ENCODE results near the gene MDH2. TPM values are rescaled to one million over a fixed set of nuclear protein-coding genes. Genes with fewer than 3 reads are reported as not detected.
"Not testable (repeated sequence)": the region's sequence is repeated elsewhere in the genome, so short reads cannot be mapped to it uniquely, and the experiment has no call there.

Gene MDH2
- total RNA-seq, 2 experiments from 2014 or later = 259 to 271 TPM

DNA sequence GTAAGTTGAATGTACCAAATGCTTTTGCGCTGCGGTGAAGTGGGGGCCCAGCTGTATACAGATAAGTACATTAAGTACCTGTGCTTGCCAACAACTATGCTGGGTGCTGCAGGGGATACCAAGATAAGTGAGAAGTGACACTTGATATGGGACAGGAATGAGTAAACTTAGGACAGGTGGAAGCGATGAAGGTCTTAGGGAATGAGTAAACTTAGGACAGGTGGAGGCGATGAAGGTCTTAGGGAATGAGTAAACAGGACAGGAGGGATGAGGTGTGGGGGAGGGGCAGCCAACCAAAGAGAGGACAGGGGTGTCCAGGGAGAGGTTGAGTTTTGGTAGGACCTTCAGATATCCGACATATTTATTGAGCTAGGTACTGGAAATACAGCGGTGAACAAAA is 1.4 kb downstream of the MDH2 start:
- intact Hi-C loops (cut with micrococcal nuclease) = loop anchor here (2.0 to 5.0 kb wide), 4 partner anchors 82 to 270 kb away; partner anchors contain the start of gene POR

DNA sequence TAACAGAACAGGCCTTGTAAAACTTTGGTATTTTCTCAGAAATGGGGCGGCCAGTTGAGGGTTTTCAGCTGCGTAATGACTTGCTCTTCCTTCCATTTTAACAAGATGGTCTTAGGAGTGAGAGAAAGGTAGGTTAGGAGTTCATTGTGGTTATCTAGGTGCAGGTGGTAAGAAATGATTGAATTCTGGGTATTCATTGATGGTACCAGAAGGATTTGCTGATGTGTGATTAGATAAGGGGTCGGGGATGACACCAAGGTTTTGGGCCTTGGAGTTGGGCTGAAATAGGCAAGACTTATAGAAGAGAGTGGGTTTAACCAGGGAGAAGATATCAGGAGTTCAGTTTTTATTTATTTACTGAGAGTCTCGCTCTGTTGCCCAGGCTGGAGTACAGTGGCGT is 2.6 kb downstream of the MDH2 start:
- Mint-ChIP-seq H3K9me3 (no peaks in the 10 kb centered on the region), H3K4me1 (ENCODE audit: low read depth) (peaks cover 35% of the 10 kb centered on the region), H3K27ac (peak overlapping the region; percentile 40), H3K4me3 (no peak overlapping the region), H3K36me3 (peaks cover 29% of the 10 kb centered on the region), H3K27me3 (no peaks in the 10 kb centered on the region)
- CTCF ChIA-PET = interaction anchor here (1.2 kb wide), 1 partner anchor 30 kb away, joined by 3 read pairs; no protein-coding TSS in a partner anchor
- POLR2A ChIA-PET = no interaction called here
- intact Hi-C loops (cut with micrococcal nuclease) = no loop called here
- DNase-seq = no peak

More for the DNA sequence above, 1.4 kb downstream of the MDH2 start:
- ChIA-PET CTCF (interaction anchor here (1.3 kb wide), 2 partner anchors 25 to 213 kb away, joined by 3 to 4 read pairs; no protein-coding TSS in a partner anchor), POLR2A (interaction anchor here (0.9 kb wide), 1 partner anchor 117 kb away, joined by 3 read pairs; no protein-coding TSS in a partner anchor)
- H3K9me3 Mint-ChIP-seq = no peaks in the 10 kb centered on the region
- no peaks in the 10 kb centered on the region for H3K27me3 Mint-ChIP-seq
- no peak for DNase-seq
- H3K36me3 Mint-ChIP-seq = peaks cover 29% of the 10 kb centered on the region
- H3K27ac Mint-ChIP-seq = peak overlapping the region; percentile 90
- peaks cover 43% of the 10 kb centered on the region for H3K4me1 Mint-ChIP-seq (ENCODE audit: low read depth)
- peak overlapping the region; percentile 92 for H3K4me3 Mint-ChIP-seq

DNA sequence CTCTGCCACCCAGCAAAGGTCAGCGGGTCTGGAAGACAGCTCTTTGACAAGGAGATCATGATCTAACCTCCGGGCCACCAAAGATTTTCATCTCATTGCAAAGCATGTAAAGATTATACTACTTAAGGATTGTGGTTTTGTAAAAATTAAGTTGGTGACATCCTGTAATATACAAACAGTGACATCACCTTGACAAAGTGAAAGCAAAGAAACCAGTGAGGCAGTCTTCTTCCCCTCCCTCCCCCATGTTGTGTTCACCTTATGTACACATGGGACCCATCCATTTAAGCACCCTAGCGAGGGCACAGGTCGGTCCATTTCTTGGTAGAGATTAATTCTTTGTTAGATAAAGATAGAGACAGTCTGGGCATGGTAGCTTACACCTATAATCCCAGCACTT is 3.9 kb downstream of the MDH2 start:
- no peak for DNase-seq
- intact Hi-C loops (cut with micrococcal nuclease) = no loop called here
- no peaks in the 10 kb centered on the region for H3K27me3 Mint-ChIP-seq
- peaks cover 30% of the 10 kb centered on the region for H3K36me3 Mint-ChIP-seq
- no peak overlapping the region for H3K4me3 Mint-ChIP-seq
- peak overlapping the region; percentile 69 for H3K27ac Mint-ChIP-seq
- H3K4me1 Mint-ChIP-seq (ENCODE audit: low read depth) = peaks cover 30% of the 10 kb centered on the region
- POLR2A ChIA-PET = no interaction called here
- CTCF ChIA-PET = no interaction called here
- H3K9me3 Mint-ChIP-seq = no peaks in the 10 kb centered on the region

DNA sequence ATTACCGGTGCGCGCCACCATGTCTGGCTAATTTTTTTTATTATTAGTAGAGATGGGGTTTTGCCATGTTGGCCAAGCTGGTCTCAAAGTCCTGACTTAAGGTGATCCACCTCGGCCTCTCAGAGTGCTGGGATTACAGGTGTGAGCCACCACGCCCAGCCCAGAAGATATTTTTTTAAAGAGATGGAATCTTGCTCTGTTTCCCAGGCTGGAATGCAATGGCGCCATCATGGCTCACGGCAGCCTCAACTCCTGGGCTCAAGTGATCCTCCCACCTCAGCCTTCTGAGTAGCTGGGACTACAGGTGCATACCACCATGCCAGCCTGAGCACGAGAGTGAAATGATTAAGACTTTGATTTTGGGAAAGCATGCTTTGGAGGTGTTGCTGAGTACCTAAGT is 4.8 kb downstream of the MDH2 start:
- CTCF ChIA-PET = interaction anchor here (0.6 to 1.3 kb wide), 2 partner anchors 32 to 256 kb away, joined by 3 to 4 read pairs; no protein-coding TSS in a partner anchor

DNA sequence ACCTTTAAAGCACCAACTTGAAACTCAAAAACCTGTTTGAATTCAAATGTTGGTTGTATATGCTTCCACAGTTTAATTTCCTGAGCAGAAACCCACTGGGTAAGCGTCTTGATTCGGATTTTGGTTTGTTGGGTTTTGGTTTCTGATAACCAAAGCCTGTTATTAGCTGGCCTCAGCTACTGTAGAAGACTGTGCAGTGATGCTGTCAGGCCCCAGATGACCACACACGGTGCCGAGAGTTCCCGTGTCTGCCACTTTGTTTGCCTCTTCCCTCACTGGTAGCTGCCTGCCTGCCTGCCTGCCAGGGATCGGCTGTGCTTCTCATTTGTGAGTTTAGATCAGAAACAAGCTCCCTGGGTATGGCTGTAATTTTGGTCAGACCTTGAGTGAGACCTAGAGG is 5.6 kb downstream of the MDH2 start:
- no peak for DNase-seq
- H3K36me3 Mint-ChIP-seq = peaks cover 38% of the 10 kb centered on the region
- peak overlapping the region; percentile 38 for H3K27ac Mint-ChIP-seq
- peaks cover 30% of the 10 kb centered on the region for H3K4me1 Mint-ChIP-seq (ENCODE audit: low read depth)
- H3K27me3 Mint-ChIP-seq = no peaks in the 10 kb centered on the region
- H3K9me3 Mint-ChIP-seq = no peaks in the 10 kb centered on the region
- POLR2A ChIA-PET = no interaction called here
- intact Hi-C loops (cut with micrococcal nuclease) = no loop called here
- H3K4me3 Mint-ChIP-seq = no peak overlapping the region
- CTCF ChIA-PET = interaction anchor here (1.3 kb wide), 1 partner anchor 33 kb away, joined by 3 read pairs; no protein-coding TSS in a partner anchor

More for the DNA sequence above, 4.8 kb downstream of the MDH2 start:
- peaks cover 35% of the 10 kb centered on the region for H3K36me3 Mint-ChIP-seq
- DNase-seq; H3K9me3 Mint-ChIP-seq; H3K27me3 Mint-ChIP-seq; H3K4me3 Mint-ChIP-seq; POLR2A ChIA-PET; intact Hi-C loops (cut with micrococcal nuclease): not testable (repeated sequence)
- H3K4me1 Mint-ChIP-seq (ENCODE audit: low read depth) = peaks cover 30% of the 10 kb centered on the region
- H3K27ac Mint-ChIP-seq = peak overlapping the region; percentile 1

DNA sequence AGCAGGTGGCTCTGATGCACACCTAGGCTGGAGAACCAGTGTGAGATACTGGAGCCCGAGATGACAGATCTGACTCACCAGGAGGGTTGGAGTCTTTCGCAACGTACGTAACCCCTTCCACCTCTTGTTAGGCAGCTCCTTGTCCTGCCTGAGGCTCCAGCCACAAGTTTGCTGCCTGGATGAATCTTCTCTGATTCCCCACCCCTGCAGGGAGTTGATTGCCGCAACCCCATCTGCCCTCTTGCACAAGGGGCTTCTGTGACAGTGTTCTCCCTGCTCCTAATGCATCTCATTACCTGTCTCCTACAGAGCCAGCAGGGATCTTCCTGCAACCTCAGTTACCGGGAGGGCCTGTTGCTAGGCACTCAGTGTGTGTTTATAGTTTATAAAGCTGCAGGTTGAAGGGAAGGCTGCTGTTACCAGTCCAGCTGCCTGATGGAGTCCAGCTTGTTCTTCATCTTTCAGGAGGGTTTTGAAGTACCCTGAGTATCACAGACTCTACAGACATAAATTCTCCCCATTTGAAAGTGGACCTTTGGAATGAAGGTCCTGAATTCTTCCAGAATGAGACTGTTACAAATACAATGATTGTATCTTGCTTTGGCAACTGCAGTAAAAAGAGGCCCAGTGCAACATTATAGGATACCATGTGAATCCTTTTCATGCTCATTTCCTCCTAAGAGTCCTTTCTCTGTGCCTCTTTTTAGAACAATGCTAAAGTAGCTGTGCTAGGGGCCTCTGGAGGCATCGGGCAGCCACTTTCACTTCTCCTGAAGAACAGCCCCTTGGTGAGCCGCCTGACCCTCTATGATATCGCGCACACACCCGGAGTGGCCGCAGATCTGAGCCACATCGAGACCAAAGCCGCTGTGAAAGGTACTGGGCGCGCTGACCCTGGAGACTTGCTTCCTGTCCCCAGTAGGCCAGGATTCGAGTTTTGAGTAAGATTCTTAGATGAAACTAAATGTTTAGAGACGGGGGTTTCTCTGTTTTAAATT is 6.5 kb downstream of the MDH2 start:
- intact Hi-C loops (cut with micrococcal nuclease) = no loop called here
- no peak for DNase-seq
- Mint-ChIP-seq H3K9me3 (no peaks in the 10 kb centered on the region), H3K36me3 (peaks cover 37% of the 10 kb centered on the region), H3K27ac (no peak overlapping the region), H3K4me3 (no peak overlapping the region), H3K4me1 (ENCODE audit: low read depth) (peaks cover 26% of the 10 kb centered on the region), H3K27me3 (no peaks in the 10 kb centered on the region)
- POLR2A ChIA-PET = no interaction called here
- CTCF ChIA-PET = no interaction called here

DNA sequence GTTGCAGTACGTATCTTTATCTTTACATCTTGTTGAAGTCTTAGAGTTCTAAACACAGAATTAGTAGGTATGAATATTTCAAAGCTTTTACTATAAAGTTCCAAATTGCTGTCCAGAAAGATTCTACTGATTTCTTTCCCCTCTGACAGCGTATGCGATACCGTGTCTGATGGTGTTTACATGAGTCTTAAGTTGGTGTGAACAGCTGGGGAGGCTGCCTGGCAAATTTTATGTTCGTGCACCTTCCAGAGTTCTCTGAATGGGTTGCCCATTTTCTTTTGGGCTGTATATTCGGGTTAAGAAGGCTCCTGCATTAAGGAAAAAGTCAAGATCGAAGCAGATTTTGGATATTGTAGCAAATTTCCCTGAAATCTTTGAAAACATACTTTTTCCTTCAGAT is 8.3 kb downstream of the MDH2 start:
- H3K4me1 Mint-ChIP-seq (ENCODE audit: low read depth) = peaks cover 12% of the 10 kb centered on the region
- CTCF ChIA-PET = no interaction called here
- no peak for DNase-seq
- H3K27ac Mint-ChIP-seq = no peak overlapping the region
- no peaks in the 10 kb centered on the region for H3K9me3 Mint-ChIP-seq
- H3K27me3 Mint-ChIP-seq = no peaks in the 10 kb centered on the region
- POLR2A ChIA-PET = no interaction called here
- intact Hi-C loops (cut with micrococcal nuclease) = no loop called here
- H3K36me3 Mint-ChIP-seq = peaks cover 37% of the 10 kb centered on the region
- no peak overlapping the region for H3K4me3 Mint-ChIP-seq

DNA sequence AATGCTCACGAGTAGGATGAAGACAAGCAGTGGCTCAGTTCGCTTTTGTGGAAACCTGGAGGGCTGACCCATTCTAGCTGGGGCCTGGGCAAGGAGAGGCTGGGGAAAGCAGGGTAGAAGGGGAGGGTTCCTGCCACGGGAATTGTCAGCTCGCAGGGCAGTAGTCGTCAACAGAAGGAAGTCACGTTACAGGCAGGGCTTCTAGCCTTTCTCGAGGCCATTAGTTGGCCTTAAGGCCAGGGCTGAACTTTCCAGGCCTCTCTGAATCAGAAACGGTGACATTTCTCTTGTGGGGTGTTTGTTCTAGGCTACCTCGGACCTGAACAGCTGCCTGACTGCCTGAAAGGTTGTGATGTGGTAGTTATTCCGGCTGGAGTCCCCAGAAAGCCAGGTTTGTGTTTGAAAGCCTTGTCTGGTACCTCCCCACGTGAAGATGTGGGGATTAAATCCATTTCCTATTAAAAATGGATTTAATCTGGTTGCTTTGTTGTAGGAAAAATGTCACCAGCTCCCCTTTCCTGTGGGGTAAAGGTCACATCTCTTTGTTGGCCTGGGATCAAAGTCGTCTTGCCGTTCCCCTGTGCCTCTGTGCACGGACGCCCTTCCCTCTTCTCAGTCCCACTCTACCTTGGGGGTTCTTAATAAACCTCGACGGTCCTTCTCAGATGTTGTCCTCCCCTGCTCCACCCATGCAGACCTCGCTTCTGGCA is 9.4 kb downstream of the MDH2 start:
- no peak for DNase-seq
- no peak overlapping the region for H3K4me3 Mint-ChIP-seq
- no peaks in the 10 kb centered on the region for H3K9me3 Mint-ChIP-seq
- peaks cover 6% of the 10 kb centered on the region for H3K4me1 Mint-ChIP-seq (ENCODE audit: low read depth)
- H3K27me3 Mint-ChIP-seq = no peaks in the 10 kb centered on the region
- ChIA-PET POLR2A (no interaction called here), CTCF (no interaction called here)
- intact Hi-C loops (cut with micrococcal nuclease) = no loop called here
- H3K36me3 Mint-ChIP-seq = peaks cover 32% of the 10 kb centered on the region
- no peak overlapping the region for H3K27ac Mint-ChIP-seq

DNA sequence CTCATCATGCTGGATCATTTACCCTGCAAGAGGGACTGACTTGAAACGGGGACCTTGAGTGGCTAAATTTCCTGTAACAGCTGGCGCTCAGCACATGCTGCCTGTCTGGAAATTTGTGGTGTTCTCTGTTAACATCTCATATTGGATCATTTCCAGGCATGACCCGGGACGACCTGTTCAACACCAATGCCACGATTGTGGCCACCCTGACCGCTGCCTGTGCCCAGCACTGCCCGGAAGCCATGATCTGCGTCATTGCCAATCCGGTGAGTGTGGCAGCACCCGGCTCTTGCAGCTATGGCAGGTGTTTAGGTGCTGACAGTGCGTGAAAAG is 9.9 kb downstream of the MDH2 start:
- ChIA-PET POLR2A (no interaction called here), CTCF (no interaction called here)
- no peak for DNase-seq
- no peaks in the 10 kb centered on the region for H3K27me3 Mint-ChIP-seq
- intact Hi-C loops (cut with micrococcal nuclease) = no loop called here
- H3K27ac Mint-ChIP-seq = no peak overlapping the region
- H3K36me3 Mint-ChIP-seq = peaks cover 33% of the 10 kb centered on the region
- peaks cover 3% of the 10 kb centered on the region for H3K4me1 Mint-ChIP-seq (ENCODE audit: low read depth)
- no peak overlapping the region for H3K4me3 Mint-ChIP-seq
- H3K9me3 Mint-ChIP-seq = no peaks in the 10 kb centered on the region

DNA sequence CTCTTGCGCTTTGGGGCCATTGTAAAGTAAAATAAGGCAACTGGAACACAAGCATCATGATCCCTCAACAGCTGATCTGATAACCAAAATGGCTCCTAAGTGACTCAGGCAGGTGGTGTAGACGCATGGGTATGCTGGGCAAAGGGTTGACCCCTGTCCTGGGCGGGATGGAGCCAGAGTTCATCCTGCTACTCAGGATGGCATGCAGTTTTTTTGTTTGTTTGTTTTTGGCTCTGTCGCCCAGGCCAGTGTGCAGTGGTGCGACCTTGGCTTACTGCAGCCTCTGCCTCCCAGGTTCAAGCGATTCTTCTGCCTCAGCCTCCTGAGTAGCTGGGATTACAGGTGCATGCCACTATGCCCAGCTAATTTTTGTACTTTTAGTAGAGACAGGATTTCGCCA is 10.8 kb downstream of the MDH2 start:
- POLR2A ChIA-PET; H3K27me3 Mint-ChIP-seq; intact Hi-C loops (cut with micrococcal nuclease); H3K4me1 Mint-ChIP-seq (ENCODE audit: low read depth); DNase-seq; CTCF ChIA-PET; H3K4me3 Mint-ChIP-seq; H3K9me3 Mint-ChIP-seq; H3K27ac Mint-ChIP-seq: not testable (repeated sequence)
- H3K36me3 Mint-ChIP-seq = peaks cover 39% of the 10 kb centered on the region

DNA sequence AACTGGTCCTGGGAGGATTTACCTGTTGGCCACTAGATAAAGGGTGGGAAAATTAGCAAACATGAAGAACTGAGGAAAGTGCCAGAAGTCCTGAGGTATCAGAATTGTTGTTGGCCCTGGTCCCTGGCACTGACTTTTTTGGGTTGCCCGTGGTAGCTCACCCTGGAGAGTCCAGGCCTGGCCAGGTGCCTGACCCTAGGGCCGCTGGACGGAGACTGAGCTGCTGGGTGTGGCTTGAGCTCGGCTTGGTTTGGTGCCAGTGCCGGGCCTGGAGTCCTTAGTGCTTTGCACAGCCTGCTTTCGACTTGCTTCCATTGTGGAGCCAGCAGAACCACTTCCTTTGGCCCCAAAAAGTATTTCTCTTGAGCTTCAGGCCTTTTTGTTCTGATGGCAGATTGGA is 12.9 kb downstream of the MDH2 start:
- no peak for DNase-seq
- Mint-ChIP-seq H3K4me3 (no peak overlapping the region), H3K9me3 (no peaks in the 10 kb centered on the region), H3K36me3 (peaks cover 55% of the 10 kb centered on the region), H3K27me3 (no peaks in the 10 kb centered on the region), H3K4me1 (ENCODE audit: low read depth) (peaks cover 12% of the 10 kb centered on the region), H3K27ac (no peak overlapping the region)
- intact Hi-C loops (cut with micrococcal nuclease) = no loop called here
- ChIA-PET POLR2A (no interaction called here), CTCF (no interaction called here)

DNA sequence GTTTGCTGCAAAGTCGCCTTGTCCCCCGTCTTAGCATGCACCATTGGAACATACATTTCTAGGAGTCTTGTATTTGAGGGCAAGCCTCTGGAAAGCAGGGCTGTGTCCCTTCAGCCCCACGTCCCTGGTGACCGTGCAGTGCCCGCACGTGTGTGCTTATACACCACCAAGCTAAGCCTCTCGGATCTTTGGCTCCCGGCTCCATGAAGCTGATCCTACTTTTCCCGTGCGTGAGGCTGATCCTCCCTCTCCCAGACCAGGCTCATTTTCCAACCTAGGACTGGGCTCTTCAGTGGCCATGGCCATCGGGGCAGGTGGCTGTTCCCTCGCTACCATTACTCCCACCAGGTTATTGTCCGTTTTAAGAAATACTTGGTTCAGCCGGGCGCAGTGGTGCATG is 14.3 kb downstream of the MDH2 start:
- CTCF ChIA-PET = no interaction called here
- DNase-seq = no peak
- Mint-ChIP-seq H3K27me3 (no peaks in the 10 kb centered on the region), H3K9me3 (no peaks in the 10 kb centered on the region), H3K4me3 (no peak overlapping the region), H3K4me1 (ENCODE audit: low read depth) (peaks cover 12% of the 10 kb centered on the region), H3K36me3 (peaks cover 60% of the 10 kb centered on the region), H3K27ac (no peak overlapping the region)
- intact Hi-C loops (cut with micrococcal nuclease) = no loop called here
- POLR2A ChIA-PET = no interaction called here
